Thyroid gland (tissue), 4 donors: ENCODE measurements around the gene TRAM2. TPM values are rescaled to one million over a fixed set of nuclear protein-coding genes. Genes with fewer than 3 reads are reported as not detected.

Source experiments
- DNase-seq, 2 donors: peaks; one replicate each; pipeline ENCODE4 v3.0.0-alpha.2; 2019
- H3K27ac ChIP-seq, 3 donors: fragments of 200-600 bp; sonication (generic); 1 replicate in 2 of 3; 2 replicates in 1 of 3; pipeline ENCODE4 v1.5.1; 2016 to 2019; ENCODE audit warnings: mild to moderate bottlenecking in 1 of 3, moderate library complexity in 1 of 3
- H3K27me3 ChIP-seq: fragments of 200-600 bp; sonication (generic); one replicate; pipeline ENCODE4 v1.5.1; 2019
- H3K36me3 ChIP-seq, 2 donors: fragments of 200-600 bp; sonication (generic); one replicate each; pipeline ENCODE4 v1.5.1; 2016 to 2019
- H3K4me1 ChIP-seq, 2 donors: fragments of 200-600 bp; sonication (generic); one replicate each; pipeline ENCODE4 v1.5.1; 2017 to 2019
- H3K4me3 ChIP-seq, 3 donors: fragments of 200-600 bp; sonication (generic); replicated peaks in 1 of 3; 1 replicate in 2 of 3; 2 replicates in 1 of 3; pipeline ENCODE4 v1.5.1; 2016; ENCODE audit warnings: mild to moderate bottlenecking in 1 of 3
- H3K9me3 ChIP-seq: fragments of 200-600 bp; sonication (generic); one replicate; pipeline ENCODE4 v1.5.1; 2017
- CTCF ChIP-seq, 6 experiments: fragments of 200-600 bp in 3 of 6; fragments of 450-650 bp in 3 of 6; sonication (generic) in 3 of 6; IDR thresholded peaks; one replicate each; pipeline ENCODE4 v1.5.1; 2016 to 2019; ENCODE audit warnings: antibody characterized with exemption in 6 of 6, mild to moderate bottlenecking in 2 of 6, inconsistent platforms in 1 of 6, moderate library complexity in 1 of 6
- POLR2A ChIP-seq, 2 donors: fragments of 450-650 bp; IDR thresholded peaks; one replicate each; pipeline ENCODE4 v1.6.1; 2017; ENCODE audit warnings: antibody characterized with exemption in 2 of 2, mild to moderate bottlenecking in 2 of 2, moderate library complexity in 1 of 2
- WGBS, 2 donors: methylation state at CpG; one replicate each; pipeline ENCODE4 v1.1.5; 2017; 5-methylcytosine and 5-hydroxymethylcytosine counted together
- intact Hi-C: fragments of 100-400 bp; cut with DNase I; formaldehyde crosslinking; loops from one replicate; pipeline ENCODE4 v1.15.1; 2023
- total RNA-seq, 4 donors: library from RNA; depleted of rRNA; stranded (reverse); fragments of >200 nt; gene quantifications; one replicate each; pipeline ENCODE4 v1.2.3, GENCODE V29; 2016

The TRAM2 gene
- total RNA-seq, 4 donors from 2014 or later, result 16.5 to 21.8 (median 19.7) TPM

GRCh38 chr6:52538901-52539354 lies 37.9 kb downstream of the TRAM2 start:
- WGBS, 2 donors, result 95 to 96% methylated on average over 5 of the region's 5 CpGs
- Histone ChIP-seq H3K27ac (no peak overlapping the region), H3K36me3 (peaks cover 0 to 4% of the 10 kb centered on the region in 2 donors), H3K4me3 (no peak overlapping the region), H3K4me1 (peaks cover 4 to 20% of the 10 kb centered on the region in 2 donors), H3K27me3 (no peaks in the 10 kb centered on the region), H3K9me3 (no peaks in the 10 kb centered on the region)
- TF ChIP-seq CTCF (IDR thresholded peaks at IDR 0.05) (no peak), POLR2A (IDR thresholded peaks at IDR 0.05) (no peak)
- intact Hi-C loops, result no loop called here
- no peak for DNase-seq

GRCh38 chr6:52538252-52538900 lies 38.5 kb downstream of the TRAM2 start:
- Histone ChIP-seq H3K4me3 (no peak overlapping the region), H3K36me3 (peaks cover 0 to 4% of the 10 kb centered on the region in 2 donors), H3K9me3 (no peaks in the 10 kb centered on the region), H3K4me1 (peaks cover 0 to 20% of the 10 kb centered on the region in 2 donors), H3K27ac (no peak overlapping the region), H3K27me3 (no peaks in the 10 kb centered on the region)
- 83 to 95% methylated on average over 3 to 5 of the region's 5 CpGs for WGBS, 2 donors
- no peak for DNase-seq
- intact Hi-C loops, result no loop called here
- TF ChIP-seq CTCF (IDR thresholded peaks at IDR 0.05) (no peak), POLR2A (IDR thresholded peaks at IDR 0.05) (no peak)

- H3K27ac ChIP-seq, result no peak overlapping the region
Measured at GRCh38 chr6:52537001-52537753, 39.7 kb downstream of the TRAM2 start.

GRCh38 chr6:52536424-52536916 lies 40.4 kb downstream of the TRAM2 start:
- no peaks in the 10 kb centered on the region for H3K27me3 ChIP-seq
- peaks cover 0 to 4% of the 10 kb centered on the region in 2 donors for H3K36me3 ChIP-seq
- peaks cover 4 to 25% of the 10 kb centered on the region in 2 donors for H3K4me1 ChIP-seq
- H3K9me3 ChIP-seq, result no peaks in the 10 kb centered on the region
- 89 to 98% methylated on average over 6 of the region's 6 CpGs for WGBS, 2 donors
- no peak overlapping the region for H3K27ac ChIP-seq
- no peak for DNase-seq
- no peak overlapping the region for H3K4me3 ChIP-seq
- intact Hi-C loops, result no loop called here
- TF ChIP-seq CTCF (IDR thresholded peaks at IDR 0.05) (no peak), POLR2A (IDR thresholded peaks at IDR 0.05) (no peak)

More at GRCh38 chr6:52537001-52537753, 39.7 kb downstream of the TRAM2 start:
- 78 to 82% methylated on average over 8 of the region's 8 CpGs for WGBS, 2 donors
- peaks cover 0 to 20% of the 10 kb centered on the region in 2 donors for H3K4me1 ChIP-seq
- intact Hi-C loops, result no loop called here
- H3K36me3 ChIP-seq, result peaks cover 0 to 4% of the 10 kb centered on the region in 2 donors
- H3K9me3 ChIP-seq, result no peaks in the 10 kb centered on the region
- no peak for DNase-seq
- no peaks in the 10 kb centered on the region for H3K27me3 ChIP-seq
- no peak overlapping the region for H3K4me3 ChIP-seq
- TF ChIP-seq POLR2A (IDR thresholded peaks at IDR 0.05), result no peak
- no peak for TF ChIP-seq CTCF (IDR thresholded peaks at IDR 0.05)
